SK-N-SH (cell line): Measurements from ENCODE around the gene MBD3. TPM values are rescaled to one million over a fixed set of nuclear protein-coding genes. Genes with fewer than 3 reads are reported as not detected.

Experiments used
- CTCF ChIA-PET: fragments of 300-600, 350-600 bp; formaldehyde crosslinking; extraction: SDS; loops from one replicate; lab custom pipeline; 2021; lab: Yijun Ruan, JAX
- POLR2A ChIA-PET: fragments of 350-600 bp; sonication (Branson Sonifier 250); formaldehyde crosslinking; extraction: SDS; loops from one replicate; lab custom pipeline; 2020; ENCODE audit warnings: antibody characterized with exemption, inconsistent platforms; lab: Yijun Ruan, JAX
- DNase-seq: peaks from one replicate; pipeline ENCODE4 v3.0.0; 2012
- H2AFZ ChIP-seq: fragments of 200-600 bp; sonication (generic); 2 replicates; pipeline ENCODE4 v1.8.1; 2016; ENCODE audit warnings: antibody characterized with exemption, mild to moderate bottlenecking, low read depth
- H3F3A ChIP-seq: fragments of 200-600 bp; sonication (generic); replicated peaks from 2 replicates; pipeline ENCODE3; 2016; ENCODE audit warnings: antibody characterized with exemption, mild to moderate bottlenecking; ENCODE audit not compliant: insufficient read depth
- H3K27ac ChIP-seq, 2 experiments: fragments of 200-500 bp in 1 of 2; fragments of 200-600 bp in 1 of 2; sonication (Bioruptor generic) in 1 of 2; sonication (generic), shearing (Covaris generic) in 1 of 2; 2 replicates each; pipeline versions ENCODE4 v1.5.1 to v1.6.1; 2014 to 2016; ENCODE audit warnings: low read depth in 2 of 2, inconsistent platforms in 1 of 2, low read length in 1 of 2, mild to moderate bottlenecking in 1 of 2, mixed read lengths in 1 of 2
- H3K27me3 ChIP-seq: fragments of 200-600 bp; sonication (generic), shearing (Covaris generic); 2 replicates; pipeline ENCODE4 v1.6.1; 2016; ENCODE audit warnings: mixed run types; ENCODE audit not compliant: insufficient read depth
- H3K36me3 ChIP-seq, 2 experiments: fragments of 200-500 bp in 1 of 2; fragments of 200-600 bp in 1 of 2; sonication (Bioruptor generic) in 1 of 2; sonication (generic) in 1 of 2; replicated peaks in 1 of 2; 2 replicates each; pipeline versions ENCODE3 to v1.5.1; 2014 to 2016; ENCODE audit warnings: low read length in 1 of 2, mild to moderate bottlenecking in 1 of 2; ENCODE audit not compliant: insufficient read depth in 2 of 2, control insufficient read depth in 1 of 2
- H3K4me1 ChIP-seq, 2 experiments: fragments of 200-500 bp in 1 of 2; fragments of 200-600 bp in 1 of 2; sonication (Bioruptor generic) in 1 of 2; sonication (generic), shearing (Covaris generic) in 1 of 2; 2 replicates each; pipeline versions ENCODE4 v1.5.1 to v1.6.1; 2014 to 2016; ENCODE audit warnings: low read depth in 1 of 2, low read length in 1 of 2, mixed run types in 1 of 2; ENCODE audit not compliant: insufficient read depth in 2 of 2, control insufficient read depth in 1 of 2
- H3K4me2 ChIP-seq: fragments of 200-600 bp; sonication (generic), shearing (Covaris generic); 2 replicates; pipeline ENCODE4 v1.6.1; 2017; ENCODE audit warnings: mixed run types
- H3K4me3 ChIP-seq, 2 experiments: fragments of 200-500 bp in 1 of 2; fragments of 200-600 bp in 1 of 2; sonication (Bioruptor generic) in 1 of 2; sonication (generic), shearing (Covaris generic) in 1 of 2; 2 replicates each; pipeline versions ENCODE4 v1.5.1 to v1.8.1; 2014 to 2016; ENCODE audit warnings: low read depth in 2 of 2, inconsistent platforms in 1 of 2, low read length in 1 of 2, mild to moderate bottlenecking in 1 of 2, mixed read lengths in 1 of 2, moderate library complexity in 1 of 2
- H3K79me2 ChIP-seq: fragments of 200-600 bp; sonication (generic); 2 replicates; pipeline ENCODE4 v1.8.1; 2017; ENCODE audit warnings: mild to moderate bottlenecking; ENCODE audit not compliant: insufficient read depth
- H3K9ac ChIP-seq: fragments of 200-600 bp; sonication (generic); 2 replicates; pipeline ENCODE4 v1.6.1; 2017; ENCODE audit warnings: mixed run types
- H3K9me2 ChIP-seq: fragments of 200-600 bp; sonication (generic); 2 replicates; pipeline ENCODE4 v1.6.1; 2017; ENCODE audit warnings: mixed run types
- H3K9me3 ChIP-seq: fragments of 200-600 bp; sonication (generic); 2 replicates; pipeline ENCODE4 v1.6.1; 2017; ENCODE audit warnings: mixed run types, mild to moderate bottlenecking, moderate library complexity
- H4K20me1 ChIP-seq: fragments of 200-600 bp; sonication (generic); 2 replicates; pipeline ENCODE4 v1.6.1; 2017; ENCODE audit warnings: mild to moderate bottlenecking, mixed run types; ENCODE audit not compliant: insufficient read depth
- CHD2 ChIP-seq: fragments of 150-350 bp; IDR thresholded peaks from 2 replicates; pipeline ENCODE4 v1.6.1; 2018; ENCODE audit warnings: low read length; ENCODE audit not compliant: partially characterized antibody
- EZH2phosphoT487 ChIP-seq: fragments of 200-600 bp; sonication (generic); IDR thresholded peaks from 2 replicates; pipeline ENCODE4 v1.6.1; 2017; ENCODE audit warnings: low read depth, mixed run types, mild to moderate bottlenecking, antibody characterized with exemption, moderate library complexity, borderline replicate concordance
- FOSL2 ChIP-seq: IDR thresholded peaks from 2 replicates; pipeline ENCODE4 v1.4.0; 2012; ENCODE audit warnings: low read depth, mild to moderate bottlenecking, moderate library complexity, borderline replicate concordance
- FOXJ3 ChIP-seq: sonication (generic); formaldehyde crosslinking; IDR thresholded peaks from 2 replicates; pipeline ENCODE4 v1.5.1; 2020; ENCODE audit warnings: mild to moderate bottlenecking, missing genetic modification reagents
- FOXM1 ChIP-seq: IDR thresholded peaks from 2 replicates; pipeline ENCODE4 v1.4.0; 2012; ENCODE audit warnings: low read depth, mild to moderate bottlenecking
- GATA2 ChIP-seq: sonication (generic); formaldehyde crosslinking; IDR thresholded peaks from 2 replicates; pipeline ENCODE4 v1.5.0; 2020; ENCODE audit warnings: mild to moderate bottlenecking, missing genetic modification reagents
- MXI1 ChIP-seq: IDR thresholded peaks from 2 replicates; pipeline ENCODE4 v1.6.1; 2012; ENCODE audit warnings: mild to moderate bottlenecking, low read depth, low read length, improper control_type of control experiment
- NFIC ChIP-seq: IDR thresholded peaks from 2 replicates; pipeline ENCODE4 v1.4.0; 2012; ENCODE audit warnings: borderline replicate concordance
- POLR2AphosphoS5 ChIP-seq: IDR thresholded peaks from 2 replicates; pipeline ENCODE4 v1.6.1; 2012; ENCODE audit warnings: low read depth, low read length
- RAD21 ChIP-seq: IDR thresholded peaks from 2 replicates; pipeline ENCODE4 v1.6.1; 2012; ENCODE audit warnings: mild to moderate bottlenecking, low read length
- RFX5 ChIP-seq: IDR thresholded peaks from 2 replicates; pipeline ENCODE4 v1.6.1; 2012; ENCODE audit warnings: mild to moderate bottlenecking, improper control_type of control experiment, low read length
- SIN3A ChIP-seq: IDR thresholded peaks from 2 replicates; pipeline ENCODE4 v1.6.1; 2012; ENCODE audit warnings: low read depth, mild to moderate bottlenecking, low read length, moderate library complexity, borderline replicate concordance
- TAF1 ChIP-seq: IDR thresholded peaks from 2 replicates; pipeline ENCODE4 v1.6.1; 2012; ENCODE audit warnings: low read depth, mild to moderate bottlenecking, low read length, moderate library complexity, borderline replicate concordance
- TEAD4 ChIP-seq: IDR thresholded peaks from 2 replicates; pipeline ENCODE4 v1.4.0; 2012; ENCODE audit warnings: mild to moderate bottlenecking, borderline replicate concordance; ENCODE audit not compliant: insufficient read depth
- YY1 ChIP-seq: IDR thresholded peaks from 2 replicates; pipeline ENCODE4 v1.4.0; 2012; ENCODE audit warnings: low read depth, mild to moderate bottlenecking
- WGBS: methylation state at CpG from one replicate; pipeline ENCODE4 v1.1.6; 2017; ENCODE audit warnings: low lambda C conversion rate; 5-methylcytosine and 5-hydroxymethylcytosine counted together
- polyA plus RNA-seq, 3 experiments: library from polyadenylated mRNA; depleted of rRNA; stranded (reverse); fragments of >200 nt; gene quantifications; 2 replicates each; pipeline ENCODE4 v1.2.3, GENCODE V29; 2012
- TF ChIP-seq, protein P1 (sequence below): fragments of 150-350 bp; IDR thresholded peaks from 2 replicates; pipeline ENCODE4 v1.6.1; 2016; ENCODE audit warnings: mild to moderate bottlenecking, low read depth, low read length
- TF ChIP-seq, protein P2 (sequence below): fragments of 150-350 bp; IDR thresholded peaks from 2 replicates; pipeline ENCODE4 v1.6.1; 2017; ENCODE audit warnings: antibody characterized with exemption, low read length, low read depth, borderline replicate concordance
- TF ChIP-seq, protein P3 (sequence below): IDR thresholded peaks from 2 replicates; pipeline ENCODE4 v1.4.0; 2012; ENCODE audit warnings: low read depth
- TF ChIP-seq, protein P4 (sequence below): IDR thresholded peaks from 2 replicates; pipeline ENCODE4 v1.4.0; 2012; ENCODE audit warnings: low read depth, borderline replicate concordance
- TF ChIP-seq, protein P5 (sequence below): fragments of 200-600 bp; sonication (generic); IDR thresholded peaks from 2 replicates; pipeline ENCODE4 v1.6.1; 2017; ENCODE audit warnings: antibody characterized with exemption, mild to moderate bottlenecking, moderate library complexity

The MBD3 gene
- polyA plus RNA-seq, 1 of the 3 experiments (the other 2 are of a cell fraction): 96.5 TPM

DNA sequence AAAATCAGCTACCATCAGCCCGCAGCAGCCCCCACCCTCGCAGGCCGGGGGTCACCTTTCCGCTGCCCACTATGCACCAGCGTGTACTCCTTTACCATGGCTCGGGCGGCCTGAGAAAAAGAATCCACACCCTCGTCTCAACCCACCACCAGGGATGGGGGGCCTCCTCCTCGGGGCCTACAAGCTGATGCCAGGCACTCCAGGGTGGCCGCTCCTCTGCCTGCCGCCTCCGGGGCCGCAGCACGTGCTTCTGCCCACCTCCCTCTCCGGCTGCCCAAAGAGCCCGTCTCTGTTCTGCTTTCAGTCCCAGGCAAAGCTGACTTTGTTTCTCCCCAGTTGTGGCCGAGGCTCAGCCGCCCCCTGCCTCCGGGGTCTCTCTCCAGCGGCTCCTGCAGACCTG lies 13.4 kb downstream of the MBD3 start:
- POLR2A ChIA-PET: interaction anchor here (1.5 kb wide), 1 partner anchor 9 kb away, joined by 5 read pairs; no protein-coding TSS in a partner anchor
- H3K4me3 ChIP-seq: no peak overlapping the region
- H3K4me2 ChIP-seq: no peak overlapping the region
- no peaks in the 10 kb centered on the region for H3F3A ChIP-seq
- H3K36me3 ChIP-seq: peaks cover 11 to 34% of the 10 kb centered on the region in 2 experiments
- H3K27ac ChIP-seq: no peak overlapping the region
- no peaks in the 10 kb centered on the region for H3K9me3 ChIP-seq
- CTCF ChIA-PET: interaction anchor here (1.0 to 1.4 kb wide), 3 partner anchors 12 to 247 kb away, joined by 3 to 4 read pairs (median 3); no protein-coding TSS in a partner anchor
- H3K9ac ChIP-seq: no peak overlapping the region
- H3K79me2 ChIP-seq: peaks cover 17% of the 10 kb centered on the region
- TF ChIP-seq GATA2 (CRISPR knock-in tag) (no peak), CHD2 (no peak), MXI1 (no peak), POLR2AphosphoS5 (no peak), FOXM1 (no peak), NFIC (no peak), FOXJ3 (CRISPR knock-in tag) (no peak), FOSL2 (no peak), RFX5 (no peak), EZH2phosphoT487 (no peak), YY1 (no peak), TAF1 (no peak), SIN3A (no peak), TEAD4 (no peak), RAD21 (no peak)
- TF ChIP-seq, protein P1, sequence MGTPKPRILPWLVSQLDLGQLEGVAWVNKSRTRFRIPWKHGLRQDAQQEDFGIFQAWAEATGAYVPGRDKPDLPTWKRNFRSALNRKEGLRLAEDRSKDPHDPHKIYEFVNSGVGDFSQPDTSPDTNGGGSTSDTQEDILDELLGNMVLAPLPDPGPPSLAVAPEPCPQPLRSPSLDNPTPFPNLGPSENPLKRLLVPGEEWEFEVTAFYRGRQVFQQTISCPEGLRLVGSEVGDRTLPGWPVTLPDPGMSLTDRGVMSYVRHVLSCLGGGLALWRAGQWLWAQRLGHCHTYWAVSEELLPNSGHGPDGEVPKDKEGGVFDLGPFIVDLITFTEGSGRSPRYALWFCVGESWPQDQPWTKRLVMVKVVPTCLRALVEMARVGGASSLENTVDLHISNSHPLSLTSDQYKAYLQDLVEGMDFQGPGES: no peak
- TF ChIP-seq, protein P2, sequence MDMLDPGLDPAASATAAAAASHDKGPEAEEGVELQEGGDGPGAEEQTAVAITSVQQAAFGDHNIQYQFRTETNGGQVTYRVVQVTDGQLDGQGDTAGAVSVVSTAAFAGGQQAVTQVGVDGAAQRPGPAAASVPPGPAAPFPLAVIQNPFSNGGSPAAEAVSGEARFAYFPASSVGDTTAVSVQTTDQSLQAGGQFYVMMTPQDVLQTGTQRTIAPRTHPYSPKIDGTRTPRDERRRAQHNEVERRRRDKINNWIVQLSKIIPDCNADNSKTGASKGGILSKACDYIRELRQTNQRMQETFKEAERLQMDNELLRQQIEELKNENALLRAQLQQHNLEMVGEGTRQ: no peak
- TF ChIP-seq, protein P3, sequence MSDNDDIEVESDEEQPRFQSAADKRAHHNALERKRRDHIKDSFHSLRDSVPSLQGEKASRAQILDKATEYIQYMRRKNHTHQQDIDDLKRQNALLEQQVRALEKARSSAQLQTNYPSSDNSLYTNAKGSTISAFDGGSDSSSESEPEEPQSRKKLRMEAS: no peak
- TF ChIP-seq, protein P4, sequence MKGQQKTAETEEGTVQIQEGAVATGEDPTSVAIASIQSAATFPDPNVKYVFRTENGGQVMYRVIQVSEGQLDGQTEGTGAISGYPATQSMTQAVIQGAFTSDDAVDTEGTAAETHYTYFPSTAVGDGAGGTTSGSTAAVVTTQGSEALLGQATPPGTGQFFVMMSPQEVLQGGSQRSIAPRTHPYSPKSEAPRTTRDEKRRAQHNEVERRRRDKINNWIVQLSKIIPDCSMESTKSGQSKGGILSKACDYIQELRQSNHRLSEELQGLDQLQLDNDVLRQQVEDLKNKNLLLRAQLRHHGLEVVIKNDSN: no peak
- TF ChIP-seq, protein P5, sequence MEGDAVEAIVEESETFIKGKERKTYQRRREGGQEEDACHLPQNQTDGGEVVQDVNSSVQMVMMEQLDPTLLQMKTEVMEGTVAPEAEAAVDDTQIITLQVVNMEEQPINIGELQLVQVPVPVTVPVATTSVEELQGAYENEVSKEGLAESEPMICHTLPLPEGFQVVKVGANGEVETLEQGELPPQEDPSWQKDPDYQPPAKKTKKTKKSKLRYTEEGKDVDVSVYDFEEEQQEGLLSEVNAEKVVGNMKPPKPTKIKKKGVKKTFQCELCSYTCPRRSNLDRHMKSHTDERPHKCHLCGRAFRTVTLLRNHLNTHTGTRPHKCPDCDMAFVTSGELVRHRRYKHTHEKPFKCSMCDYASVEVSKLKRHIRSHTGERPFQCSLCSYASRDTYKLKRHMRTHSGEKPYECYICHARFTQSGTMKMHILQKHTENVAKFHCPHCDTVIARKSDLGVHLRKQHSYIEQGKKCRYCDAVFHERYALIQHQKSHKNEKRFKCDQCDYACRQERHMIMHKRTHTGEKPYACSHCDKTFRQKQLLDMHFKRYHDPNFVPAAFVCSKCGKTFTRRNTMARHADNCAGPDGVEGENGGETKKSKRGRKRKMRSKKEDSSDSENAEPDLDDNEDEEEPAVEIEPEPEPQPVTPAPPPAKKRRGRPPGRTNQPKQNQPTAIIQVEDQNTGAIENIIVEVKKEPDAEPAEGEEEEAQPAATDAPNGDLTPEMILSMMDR: no peak
- TF ChIP-seq, all 33 proteins: peak for 0
- H3K4me1 ChIP-seq: no peaks in the 10 kb centered on the region
- no peaks in the 10 kb centered on the region for H3K27me3 ChIP-seq
- H2AFZ ChIP-seq: no peak overlapping the region
- no peaks in the 10 kb centered on the region for H3K9me2 ChIP-seq
- no peaks in the 10 kb centered on the region for H4K20me1 ChIP-seq
- WGBS: 97% methylated on average over 20 of the region's 20 CpGs
- DNase-seq: no peak
